Cardiac fibroblast (primary cell): ENCODE data around the gene JPH4.
A peak's percentile ranks its signal among the peaks of the same experiment; 100 is the strongest.

Experiments
- DNase-seq, 2 donors: peaks; one replicate each; pipeline versions ENCODE4 v3.0.0 to v3.0.0-alpha.2; 2010; ENCODE audit warnings: low read depth in 2 of 2
- H3K4me3 ChIP-seq, 2 donors: replicated peaks in 1 of 2; 1 replicate in 1 of 2; 2 replicates in 1 of 2; pipeline ENCODE4 v1.5.1; 2011; ENCODE audit warnings: low read depth in 2 of 2, low read length in 2 of 2, mild to moderate bottlenecking in 2 of 2, moderate library complexity in 1 of 2
- CTCF ChIP-seq: IDR thresholded peaks from one replicate; pipeline ENCODE4 v1.5.1; 2011; ENCODE audit warnings: low read depth, mild to moderate bottlenecking, low read length, inconsistent platforms

The JPH4 gene

GRCh38 chr14:23572524-23572828, 6.1 kb downstream of the JPH4 start:
- no peak for DNase-seq
- no peak overlapping the region for H3K4me3 ChIP-seq
- no peak for TF ChIP-seq CTCF

- no peak overlapping the region for H3K4me3 ChIP-seq
- no peak for TF ChIP-seq CTCF
- no peak for DNase-seq
Measured at GRCh38 chr14:23571701-23572523, 6.7 kb downstream of the JPH4 start.

GRCh38 chr14:23570806-23571483, 7.6 kb downstream of the JPH4 start:
- TF ChIP-seq CTCF = no peak
- DNase-seq = no peak
- no peak overlapping the region for H3K4me3 ChIP-seq

GRCh38 chr14:23569443-23570151, 9.0 kb downstream of the JPH4 start:
- DNase-seq = no peak
- no peak overlapping the region for H3K4me3 ChIP-seq
- TF ChIP-seq CTCF = no peak

- DNase-seq = no peak
- TF ChIP-seq CTCF = peak; percentile 11
- no peak overlapping the region for H3K4me3 ChIP-seq
Measured at GRCh38 chr14:23568600-23569331, 9.8 kb downstream of the JPH4 start.

- DNase-seq = no peak
- peak overlapping the region; percentile 64 to 69 for H3K4me3 ChIP-seq
- TF ChIP-seq CTCF = no peak
Measured at GRCh38 chr14:23568021-23568599, 10.5 kb downstream of the JPH4 start.
